Keratinocyte (primary cell): ENCODE results near the gene FIZ1.

Experiments used
- CTCF ChIP-seq, 3 experiments: IDR thresholded peaks in 1 of 3; conservative IDR thresholded peaks in 1 of 3; optimal IDR thresholded peaks in 1 of 3; 2 replicates in 2 of 3; 3 replicates in 1 of 3; pipeline versions ENCODE3 to v1.5.1; 2011; ENCODE audit warnings: low read length in 3 of 3, mild to moderate bottlenecking in 3 of 3, moderate library complexity in 2 of 3, control low read depth in 1 of 3, inconsistent platforms in 1 of 3; ENCODE audit not compliant: insufficient read depth in 2 of 3; ENCODE audit errors: extremely low read depth in 1 of 3
- EZH2 ChIP-seq: IDR thresholded peaks from one replicate; pipeline ENCODE4 v1.6.1; 2012; ENCODE audit warnings: inconsistent platforms, mild to moderate bottlenecking, low read length, moderate library complexity

- no peak for TF ChIP-seq CTCF (optimal IDR thresholded peaks at IDR 0.05 in 1 of 3, IDR thresholded peaks at IDR 0.05 in 1 of 3, conservative IDR thresholded peaks at IDR 0.05 in 1 of 3; ENCODE audit: extremely low read depth in 1 of 3, insufficient read depth in 2 of 3, low read length in 3 of 3)
- no peak for TF ChIP-seq EZH2
These were observed 39.6 kb downstream of the FIZ1 start for GRCh38 chr19:55559684-55560083.
